HepG2 (cell line): ENCODE results near the gene HMBS. TPM values are rescaled to one million over a fixed set of nuclear protein-coding genes. Genes with fewer than 3 reads are reported as not detected.

Source experiments
- CREB1 ChIP-seq, 2 experiments: fragments of 450-650 bp in 1 of 2; IDR thresholded peaks; 2 replicates each; pipeline ENCODE4 v1.6.1; 2016 to 2017; ENCODE audit warnings: control low read depth in 1 of 2, mild to moderate bottlenecking in 1 of 2, missing compliant biosample characterization in 1 of 2, missing genetic modification characterization in 1 of 2
- HNRNPUL1 ChIP-seq: fragments of 200-400 bp; formaldehyde crosslinking; IDR thresholded peaks from 2 replicates; pipeline ENCODE4 v1.6.1; 2017; ENCODE audit warnings: low read depth, mild to moderate bottlenecking, low read length, moderate library complexity
- MLLT10 ChIP-seq: sonication (generic); formaldehyde crosslinking; IDR thresholded peaks from 2 replicates; pipeline ENCODE4 v1.4.0; 2020; ENCODE audit warnings: missing genetic modification reagents
- NFYC ChIP-seq: IDR thresholded peaks from 2 replicates; pipeline ENCODE4 v1.6.1; 2016; ENCODE audit warnings: missing genetic modification reagents, missing compliant biosample characterization
- PAF1 ChIP-seq: IDR thresholded peaks from 2 replicates; pipeline ENCODE4 v1.6.1; 2016; ENCODE audit warnings: missing genetic modification reagents, missing compliant biosample characterization
- PHF8 ChIP-seq: sonication (generic); formaldehyde crosslinking; IDR thresholded peaks from 2 replicates; pipeline ENCODE4 v1.5.0; 2020; ENCODE audit warnings: missing genetic modification reagents
- PRPF4 ChIP-seq: fragments of 200-400 bp; formaldehyde crosslinking; IDR thresholded peaks from 2 replicates; pipeline ENCODE4 v1.6.1; 2016; ENCODE audit warnings: low read length, low read depth; ENCODE audit not compliant: poor library complexity, severe bottlenecking
- RELA ChIP-seq: sonication (generic); formaldehyde crosslinking; IDR thresholded peaks from 2 replicates; pipeline ENCODE4 v1.4.0; 2020; ENCODE audit warnings: missing genetic modification reagents
- SOX5 ChIP-seq: IDR thresholded peaks from 2 replicates; pipeline ENCODE4 v1.6.1; 2016; ENCODE audit warnings: borderline replicate concordance
- SRSF1 ChIP-seq: fragments of 200-400 bp; formaldehyde crosslinking; optimal IDR thresholded peaks from 2 replicates; pipeline ENCODE3; 2017; ENCODE audit warnings: mild to moderate bottlenecking, low read depth, low read length, moderate library complexity
- ZNF326 ChIP-seq: sonication (generic); formaldehyde crosslinking; IDR thresholded peaks from 2 replicates; pipeline ENCODE4 v1.4.0; 2020; ENCODE audit warnings: missing genetic modification reagents, borderline replicate concordance
- ZNF616 ChIP-seq: sonication (generic); formaldehyde crosslinking; IDR thresholded peaks from 2 replicates; pipeline ENCODE4 v1.5.0; 2020; ENCODE audit warnings: low read depth, mild to moderate bottlenecking, missing genetic modification reagents
- ZNF674 ChIP-seq: sonication (generic); formaldehyde crosslinking; IDR thresholded peaks from 2 replicates; pipeline ENCODE4 v1.5.0; 2020; ENCODE audit warnings: low read depth, mild to moderate bottlenecking, missing genetic modification reagents
- polyA plus RNA-seq, 8 experiments: library from polyadenylated mRNA; depleted of rRNA in 3 of 8; stranded (reverse) in 7 of 8; unstranded in 1 of 8; fragments of >200 nt; fragmentation: Illumina TruSeq in 4 of 8; extraction: Trizol in 4 of 8; gene quantifications; 2 replicates each; pipeline versions ENCODE4 v1.2.1 to v1.2.3, GENCODE V29; 2011 to 2016; ENCODE audit warnings: low read depth in 4 of 8, missing spikeins in 1 of 8, mixed read lengths in 1 of 8; ENCODE audit not compliant: insufficient read depth in 1 of 8
- total RNA-seq, 5 experiments: library from RNA; depleted of rRNA; stranded (reverse); fragments of >200 nt; fragmentation: Illumina TruSeq; extraction: Trizol; gene quantifications; 2 replicates each; pipeline ENCODE4 v1.2.3, GENCODE V29; 2016; ENCODE audit warnings: low read depth in 1 of 5
- TF ChIP-seq, protein P1 (sequence below): sonication (generic); formaldehyde crosslinking; IDR thresholded peaks from 2 replicates; pipeline ENCODE4 v1.4.0; 2020; ENCODE audit warnings: mild to moderate bottlenecking, missing genetic modification reagents
- TF ChIP-seq, protein P2 (sequence below): sonication (generic); formaldehyde crosslinking; IDR thresholded peaks from 2 replicates; pipeline ENCODE4 v1.5.1; 2020; ENCODE audit warnings: missing genetic modification reagents, mild to moderate bottlenecking, borderline replicate concordance
- TF ChIP-seq, protein P3 (sequence below): sonication (generic); formaldehyde crosslinking; IDR thresholded peaks from 2 replicates; pipeline ENCODE4 v1.5.1; 2020; ENCODE audit warnings: mild to moderate bottlenecking, missing genetic modification reagents, moderate library complexity

HMBS gene
- total and polyA plus RNA-seq, 2 of the 13 experiments (the other 11 are each of a cell fraction or from before 2014, with no cell fraction given) = 9.4 to 46.9 TPM

DNA sequence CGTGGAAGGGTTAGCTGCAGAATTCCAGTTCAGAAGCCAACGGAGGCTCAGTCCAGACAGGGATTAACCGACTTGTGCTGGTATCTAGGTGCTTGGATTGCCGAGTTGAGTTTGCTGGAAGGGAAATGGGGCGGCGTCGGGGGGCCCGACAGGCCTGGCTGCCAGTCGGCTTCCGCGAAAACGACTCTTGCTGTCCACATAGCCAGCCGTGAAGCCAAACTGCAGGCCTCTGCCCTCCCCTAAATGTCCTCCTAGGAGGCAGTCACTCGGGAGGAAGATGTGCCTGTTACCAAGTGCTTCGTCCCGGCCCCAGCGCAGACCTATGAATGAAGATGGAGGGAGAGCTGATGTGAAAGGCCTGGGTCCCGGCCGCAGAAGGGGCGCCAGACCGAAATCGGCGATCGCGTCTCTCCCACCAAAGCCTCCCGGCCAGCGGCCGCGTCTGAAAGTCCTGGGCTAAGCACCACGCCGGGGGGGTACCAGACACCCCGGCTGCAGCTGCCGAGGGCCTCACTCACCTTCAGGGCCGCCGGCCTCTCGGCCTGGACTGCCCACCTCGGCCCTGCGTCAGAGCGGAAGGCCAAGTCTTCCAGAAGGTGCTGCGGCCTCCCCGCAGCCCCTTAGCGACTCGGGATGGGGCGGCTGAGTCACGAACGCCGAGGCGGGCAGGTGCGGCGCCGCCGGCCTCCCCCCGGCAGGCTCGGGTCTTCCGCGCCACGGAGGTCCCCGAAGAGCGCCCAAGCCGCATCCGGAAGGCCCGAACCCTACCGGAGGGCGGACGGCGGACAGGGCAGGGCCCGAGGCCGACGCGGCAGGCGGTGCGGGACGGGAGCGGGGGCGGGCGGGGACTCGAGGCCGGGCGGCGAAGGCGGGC is 9.5 kb downstream of the HMBS start (continued):
- TF ChIP-seq, protein P1, sequence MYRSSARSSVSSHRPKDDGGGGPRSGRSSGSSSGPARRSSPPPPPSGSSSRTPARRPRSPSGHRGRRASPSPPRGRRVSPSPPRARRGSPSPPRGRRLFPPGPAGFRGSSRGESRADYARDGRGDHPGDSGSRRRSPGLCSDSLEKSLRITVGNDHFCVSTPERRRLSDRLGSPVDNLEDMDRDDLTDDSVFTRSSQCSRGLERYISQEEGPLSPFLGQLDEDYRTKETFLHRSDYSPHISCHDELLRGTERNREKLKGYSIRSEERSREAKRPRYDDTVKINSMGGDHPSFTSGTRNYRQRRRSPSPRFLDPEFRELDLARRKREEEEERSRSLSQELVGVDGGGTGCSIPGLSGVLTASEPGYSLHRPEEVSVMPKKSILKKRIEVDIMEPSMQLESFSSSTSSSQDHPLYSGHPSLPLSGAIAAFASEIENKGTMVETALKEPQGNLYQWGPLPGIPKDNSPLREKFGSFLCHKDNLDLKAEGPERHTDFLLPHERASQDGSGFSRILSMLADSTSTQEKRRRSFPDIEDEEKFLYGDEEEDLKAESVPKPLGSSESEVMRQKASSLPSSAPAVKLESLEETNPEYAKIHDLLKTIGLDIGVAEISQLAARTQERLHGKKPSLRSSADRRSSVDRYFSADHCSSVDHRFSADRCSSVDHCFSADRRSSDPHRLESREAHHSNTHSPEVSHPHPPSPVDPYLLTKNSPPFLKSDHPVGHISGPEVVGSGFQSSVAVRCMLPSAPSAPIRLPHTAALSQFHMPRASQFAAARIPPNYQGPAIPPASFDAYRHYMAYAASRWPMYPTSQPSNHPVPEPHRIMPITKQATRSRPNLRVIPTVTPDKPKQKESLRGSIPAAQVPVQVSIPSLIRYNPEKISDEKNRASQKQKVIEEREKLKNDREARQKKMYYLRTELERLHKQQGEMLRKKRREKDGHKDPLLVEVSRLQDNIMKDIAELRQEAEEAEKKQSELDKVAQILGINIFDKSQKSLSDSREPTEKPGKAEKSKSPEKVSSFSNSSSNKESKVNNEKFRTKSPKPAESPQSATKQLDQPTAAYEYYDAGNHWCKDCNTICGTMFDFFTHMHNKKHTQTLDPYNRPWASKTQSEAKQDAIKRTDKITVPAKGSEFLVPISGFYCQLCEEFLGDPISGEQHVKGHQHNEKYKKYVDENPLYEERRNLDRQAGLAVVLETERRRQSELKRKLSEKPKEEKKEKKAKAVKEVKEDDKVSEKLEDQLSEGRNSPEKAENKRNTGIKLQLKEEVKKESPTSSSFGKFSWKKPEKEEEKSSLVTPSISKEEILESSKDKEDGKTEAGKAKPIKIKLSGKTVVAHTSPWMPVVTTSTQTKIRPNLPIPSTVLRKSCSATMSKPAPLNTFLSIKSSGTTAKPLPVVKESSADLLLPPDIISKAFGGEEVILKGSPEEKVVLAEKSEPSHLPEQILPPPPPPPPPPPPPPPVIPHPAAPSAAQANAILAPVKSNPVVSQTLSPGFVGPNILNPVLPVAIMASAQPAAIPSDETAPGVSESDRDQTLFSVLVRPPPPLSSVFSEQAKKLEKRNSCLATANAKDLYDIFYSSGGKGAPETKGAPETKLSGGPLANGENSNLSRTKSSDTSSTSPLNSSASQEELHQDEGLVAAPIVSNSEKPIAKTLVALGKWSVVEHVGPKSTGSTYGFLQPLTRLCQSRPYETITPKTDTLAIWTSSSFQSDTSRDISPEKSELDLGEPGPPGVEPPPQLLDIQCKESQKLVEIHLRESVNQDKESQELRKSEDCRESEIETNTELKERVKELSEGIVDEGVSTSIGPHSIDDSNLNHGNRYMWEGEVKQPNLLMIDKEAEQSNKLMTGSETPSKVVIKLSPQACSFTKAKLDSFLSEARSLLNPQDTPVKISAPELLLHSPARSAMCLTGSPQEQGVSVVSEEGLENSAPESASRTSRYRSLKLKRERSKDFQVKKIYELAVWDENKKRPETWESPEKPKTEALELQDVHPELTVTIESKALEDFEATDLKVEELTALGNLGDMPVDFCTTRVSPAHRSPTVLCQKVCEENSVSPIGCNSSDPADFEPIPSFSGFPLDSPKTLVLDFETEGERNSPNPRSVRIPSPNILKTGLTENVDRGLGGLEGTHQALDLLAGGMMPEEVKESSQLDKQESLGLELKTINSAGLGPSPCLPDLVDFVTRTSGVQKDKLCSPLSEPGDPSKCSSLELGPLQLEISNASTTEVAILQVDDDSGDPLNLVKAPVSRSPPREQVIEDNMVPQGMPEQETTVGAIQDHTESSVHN (CRISPR knock-in tag) = no peak
- TF ChIP-seq RELA (CRISPR knock-in tag) (no peak), SOX5 (CRISPR knock-in tag) (no peak), CREB1 (IDR thresholded peaks at IDR 0.05) (no peak), CREB1 (CRISPR knock-in tag; IDR thresholded peaks at IDR 0.05) (no peak), MLLT10 (CRISPR knock-in tag) (no peak), ZNF674 (CRISPR knock-in tag) (0 out of 2 replicates have a peak, but pooled peaks have one; percentile 23), ZNF616 (CRISPR knock-in tag) (peak; percentile 17; the same call in 1 of the 2 replicates), PRPF4 (no peak), SRSF1 (peak; percentile 67), PHF8 (CRISPR knock-in tag) (peak; percentile 72), HNRNPUL1 (no peak), NFYC (no peak), ZNF326 (CRISPR knock-in tag) (no peak), PAF1 (0 out of 2 replicates have a peak, but pooled peaks have one; percentile 64)
- TF ChIP-seq, protein P2, sequence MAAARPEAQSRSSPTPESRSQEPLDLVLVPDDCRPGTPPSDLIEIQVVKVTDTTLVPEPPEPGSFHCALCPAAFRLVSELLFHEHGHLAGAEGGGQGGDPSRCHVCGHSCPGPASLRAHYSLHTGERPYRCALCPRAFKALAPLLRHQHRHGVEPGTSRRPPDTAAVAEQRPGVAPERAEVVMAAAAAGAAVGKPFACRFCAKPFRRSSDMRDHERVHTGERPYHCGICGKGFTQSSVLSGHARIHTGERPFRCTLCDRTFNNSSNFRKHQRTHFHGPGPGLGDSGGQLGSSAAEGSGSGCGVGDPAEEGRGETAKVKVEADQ (CRISPR knock-in tag) = no peak
- TF ChIP-seq, protein P3, sequence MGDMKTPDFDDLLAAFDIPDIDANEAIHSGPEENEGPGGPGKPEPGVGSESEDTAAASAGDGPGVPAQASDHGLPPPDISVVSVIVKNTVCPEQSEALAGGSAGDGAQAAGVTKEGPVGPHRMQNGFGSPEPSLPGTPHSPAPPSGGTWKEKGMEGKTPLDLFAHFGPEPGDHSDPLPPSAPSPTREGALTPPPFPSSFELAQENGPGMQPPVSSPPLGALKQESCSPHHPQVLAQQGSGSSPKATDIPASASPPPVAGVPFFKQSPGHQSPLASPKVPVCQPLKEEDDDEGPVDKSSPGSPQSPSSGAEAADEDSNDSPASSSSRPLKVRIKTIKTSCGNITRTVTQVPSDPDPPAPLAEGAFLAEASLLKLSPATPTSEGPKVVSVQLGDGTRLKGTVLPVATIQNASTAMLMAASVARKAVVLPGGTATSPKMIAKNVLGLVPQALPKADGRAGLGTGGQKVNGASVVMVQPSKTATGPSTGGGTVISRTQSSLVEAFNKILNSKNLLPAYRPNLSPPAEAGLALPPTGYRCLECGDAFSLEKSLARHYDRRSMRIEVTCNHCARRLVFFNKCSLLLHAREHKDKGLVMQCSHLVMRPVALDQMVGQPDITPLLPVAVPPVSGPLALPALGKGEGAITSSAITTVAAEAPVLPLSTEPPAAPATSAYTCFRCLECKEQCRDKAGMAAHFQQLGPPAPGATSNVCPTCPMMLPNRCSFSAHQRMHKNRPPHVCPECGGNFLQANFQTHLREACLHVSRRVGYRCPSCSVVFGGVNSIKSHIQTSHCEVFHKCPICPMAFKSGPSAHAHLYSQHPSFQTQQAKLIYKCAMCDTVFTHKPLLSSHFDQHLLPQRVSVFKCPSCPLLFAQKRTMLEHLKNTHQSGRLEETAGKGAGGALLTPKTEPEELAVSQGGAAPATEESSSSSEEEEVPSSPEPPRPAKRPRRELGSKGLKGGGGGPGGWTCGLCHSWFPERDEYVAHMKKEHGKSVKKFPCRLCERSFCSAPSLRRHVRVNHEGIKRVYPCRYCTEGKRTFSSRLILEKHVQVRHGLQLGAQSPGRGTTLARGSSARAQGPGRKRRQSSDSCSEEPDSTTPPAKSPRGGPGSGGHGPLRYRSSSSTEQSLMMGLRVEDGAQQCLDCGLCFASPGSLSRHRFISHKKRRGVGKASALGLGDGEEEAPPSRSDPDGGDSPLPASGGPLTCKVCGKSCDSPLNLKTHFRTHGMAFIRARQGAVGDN (CRISPR knock-in tag) = no peak
